RPMI7951 (cell line): ENCODE measurements around the gene GDF2. TPM values are rescaled to one million over a fixed set of nuclear protein-coding genes. Genes with fewer than 3 reads are reported as not detected.

Experiments used
- DNase-seq: peaks from one replicate; pipeline ENCODE4 v3.0.0-alpha.2; 2012; ENCODE audit warnings: low read depth
- total RNA-seq: library from RNA; depleted of rRNA; stranded (reverse); fragments of >200 nt; shearing (Covaris generic); gene quantifications from 2 replicates; pipeline ENCODE4 v1.2.3, GENCODE V29; 2014; rRNA removed

The GDF2 gene
- total RNA-seq, result not detected in 2 replicates

DNA sequence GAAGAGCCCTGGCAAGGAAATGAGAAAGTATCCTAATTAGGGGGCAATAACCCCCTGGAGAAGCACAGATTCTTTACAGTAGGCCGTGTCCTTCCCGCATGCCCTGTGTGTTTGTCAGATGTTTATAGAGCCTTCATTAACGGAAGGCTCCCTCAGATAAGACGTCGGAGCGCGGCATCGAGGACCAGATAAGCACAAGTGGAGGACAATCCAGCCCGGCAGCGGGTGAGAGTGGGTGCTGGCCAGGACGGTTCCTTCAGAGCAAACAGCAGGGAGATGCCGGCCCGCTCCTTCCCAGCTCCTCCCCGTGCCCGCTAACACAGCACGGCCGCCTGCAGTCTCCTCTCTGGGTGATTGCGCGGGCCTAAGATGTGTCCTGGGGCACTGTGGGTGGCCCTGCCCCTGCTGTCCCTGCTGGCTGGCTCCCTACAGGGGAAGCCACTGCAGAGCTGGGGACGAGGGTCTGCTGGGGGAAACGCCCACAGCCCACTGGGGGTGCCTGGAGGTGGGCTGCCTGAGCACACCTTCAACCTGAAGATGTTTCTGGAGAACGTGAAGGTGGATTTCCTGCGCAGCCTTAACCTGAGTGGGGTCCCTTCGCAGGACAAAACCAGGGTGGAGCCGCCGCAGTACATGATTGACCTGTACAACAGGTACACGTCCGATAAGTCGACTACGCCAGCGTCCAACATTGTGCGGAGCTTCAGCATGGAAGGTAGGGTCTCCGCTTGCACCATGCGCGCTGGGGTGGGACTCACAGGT is at the start of gene GDF2:
Gene GDF2, plus strand, starts transcription at position 155 of the 762 bp plus-strand sequence. Its CDS starts 215 bp downstream, at position 370.
- no peak for DNase-seq

- no peak for DNase-seq
These were observed 46.2 kb upstream of the GDF2 start for GRCh38 chr10:47276071-47276470.

DNA sequence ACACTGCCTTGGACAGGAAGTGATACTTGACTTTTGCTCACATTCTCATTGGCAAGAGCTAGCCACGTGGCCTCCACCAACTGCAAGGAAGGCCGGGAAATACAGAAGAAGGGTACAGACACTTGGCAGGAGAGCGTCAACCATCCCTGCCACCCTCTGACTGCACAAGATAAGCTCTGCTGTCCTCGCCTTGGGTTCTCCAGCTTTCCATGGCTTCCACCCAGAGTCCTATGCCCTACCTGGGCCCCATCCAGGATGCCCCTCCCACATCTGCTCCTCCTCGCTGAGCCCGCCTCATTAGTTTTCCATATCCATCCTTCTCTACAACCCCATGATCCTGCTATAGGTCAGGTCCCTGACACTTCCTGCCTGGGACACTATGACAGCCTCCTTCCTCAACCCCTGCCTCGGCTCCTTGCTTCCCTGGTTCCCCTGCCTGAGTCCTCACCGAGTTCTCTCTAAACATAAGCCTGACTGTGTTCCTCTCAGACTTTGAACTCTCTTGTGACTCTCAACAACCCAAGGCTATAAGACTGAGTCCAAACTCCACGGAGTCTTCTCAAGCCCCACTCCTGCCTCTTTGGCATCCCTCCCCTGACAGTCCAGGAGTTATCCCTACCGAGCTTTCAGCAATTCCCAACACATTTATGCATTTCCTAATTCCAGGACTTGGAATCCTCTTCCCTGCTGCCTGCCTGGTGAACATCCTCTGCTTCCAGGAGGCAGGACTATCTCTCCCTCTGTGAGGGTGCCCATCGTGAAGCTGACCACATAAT is 45.5 kb upstream of the GDF2 start:
- DNase-seq, result no peak

DNA sequence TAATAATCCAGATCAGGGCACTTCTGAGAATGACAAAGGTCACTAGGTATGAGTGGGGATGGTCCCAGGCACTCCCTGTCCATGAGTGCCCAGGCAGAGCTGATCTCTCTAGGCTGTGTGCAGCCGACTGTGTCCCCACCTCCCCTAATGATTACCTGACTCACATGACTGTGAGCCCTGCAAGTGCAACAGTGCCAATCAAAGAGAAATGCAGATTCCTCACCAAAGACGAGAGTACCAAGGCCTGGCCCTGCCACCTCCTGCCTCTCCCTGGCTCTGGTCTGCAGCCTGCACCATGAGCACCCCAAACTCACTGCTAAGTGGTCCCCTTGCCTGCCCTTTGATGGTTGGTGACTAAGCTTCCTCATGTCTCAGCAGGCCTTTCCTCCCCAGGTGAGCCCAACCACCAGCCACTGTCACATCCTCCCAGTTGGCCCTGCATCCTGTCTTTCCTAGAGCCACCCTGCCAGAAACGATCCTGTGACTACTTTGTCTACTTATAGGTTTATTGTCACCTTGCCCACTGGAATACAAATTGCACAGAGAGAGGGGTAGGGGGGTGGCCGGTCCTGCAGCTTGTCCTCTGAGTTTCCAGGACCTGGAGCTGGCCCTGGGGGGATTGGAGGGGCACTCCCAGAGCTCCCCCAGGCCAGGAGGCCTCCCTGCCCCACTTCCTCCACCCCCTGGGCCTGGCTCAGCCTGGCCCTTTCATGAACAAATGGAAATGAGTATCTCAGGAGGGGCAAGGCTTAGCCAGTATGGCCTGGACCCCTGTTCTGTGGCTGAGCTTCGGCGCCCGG is 44.7 kb upstream of the GDF2 start:
- DNase-seq, result no peak

GRCh38 chr10:47278152-47278473 is 44.1 kb upstream of the GDF2 start:
- no peak for DNase-seq

DNA sequence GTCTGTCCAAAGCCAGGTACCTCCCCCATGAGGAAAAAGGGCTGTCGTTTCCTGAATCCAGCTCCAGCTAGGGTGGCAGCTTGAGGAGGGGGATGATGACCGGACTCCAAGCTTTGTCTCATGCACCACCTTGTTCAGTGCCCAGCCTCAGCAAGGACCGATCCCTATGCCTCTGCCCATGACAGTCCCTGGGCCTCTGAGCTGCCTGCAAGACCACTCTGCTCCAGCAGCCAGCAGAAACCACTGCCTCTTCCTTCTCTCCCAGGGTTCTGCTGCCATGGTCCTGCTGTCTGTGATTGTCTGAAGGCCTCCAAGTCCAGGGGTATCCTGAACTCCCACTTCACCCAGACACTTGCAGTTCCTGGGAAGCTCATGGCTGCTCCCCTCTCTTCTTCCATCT is 43.5 kb upstream of the GDF2 start:
- no peak for DNase-seq

GRCh38 chr10:47279276-47279675 is 43.0 kb upstream of the GDF2 start:
- DNase-seq, result no peak

DNA sequence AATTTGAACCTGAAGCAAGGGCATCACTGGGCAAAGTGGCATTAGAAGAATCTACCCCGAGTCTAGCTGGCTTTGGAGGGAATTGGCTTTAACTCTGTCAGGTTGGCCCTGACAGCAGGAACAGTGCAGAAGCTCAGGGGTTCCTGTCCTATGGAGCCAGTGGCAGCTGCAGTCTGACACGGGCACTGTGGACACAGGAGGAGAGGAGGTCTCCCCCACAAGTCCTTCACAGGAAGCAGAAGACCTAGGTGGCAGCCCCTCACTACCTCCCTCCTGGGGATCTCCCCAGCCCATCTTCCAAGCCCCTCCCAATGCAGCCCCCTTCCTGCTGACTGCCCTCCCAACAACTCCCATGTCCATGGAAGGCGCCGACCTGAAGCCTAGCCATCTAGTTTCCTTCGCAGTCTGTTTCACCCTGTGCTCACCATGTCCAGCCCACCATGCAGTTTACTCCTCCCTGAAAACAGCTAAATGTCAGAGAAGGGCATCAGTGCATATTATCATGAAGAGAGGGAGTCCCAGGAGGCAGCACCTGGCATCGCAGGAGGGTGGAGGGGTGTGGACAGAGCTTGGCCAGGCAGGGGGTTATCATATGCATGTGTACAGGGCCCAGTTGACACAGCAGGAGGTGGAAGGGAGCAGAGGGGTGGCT is 40.1 kb upstream of the GDF2 start:
- DNase-seq, result no peak

- DNase-seq, result no peak
These were observed 39.6 kb upstream of the GDF2 start for GRCh38 chr10:47282657-47283018.

- no peak for DNase-seq
These were observed 39.1 kb upstream of the GDF2 start for GRCh38 chr10:47283101-47283630.

DNA sequence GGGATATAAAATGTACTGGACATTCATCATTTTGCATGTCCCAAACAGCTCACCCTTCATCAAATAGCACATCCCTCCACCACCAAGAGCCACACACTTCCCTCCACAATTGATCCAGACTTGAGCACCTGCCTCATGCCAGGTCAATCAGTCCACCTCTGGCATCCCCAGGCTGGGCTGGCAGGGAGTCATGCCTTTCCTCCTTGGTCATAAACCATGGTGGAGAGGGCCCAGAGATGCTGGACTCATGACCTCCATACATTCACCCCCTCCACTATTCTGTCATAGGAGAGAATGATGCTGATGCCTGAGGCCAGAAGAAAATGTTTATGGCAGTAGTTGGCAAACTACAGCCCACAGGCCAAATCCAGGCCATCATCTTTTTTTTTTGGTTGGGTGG is 38.4 kb upstream of the GDF2 start:
- no peak for DNase-seq

- DNase-seq, result no peak
These were observed 36.7 kb upstream of the GDF2 start for GRCh38 chr10:47285381-47286115.

- DNase-seq, result no peak
These were observed 36.1 kb upstream of the GDF2 start for GRCh38 chr10:47286116-47286505.

DNA sequence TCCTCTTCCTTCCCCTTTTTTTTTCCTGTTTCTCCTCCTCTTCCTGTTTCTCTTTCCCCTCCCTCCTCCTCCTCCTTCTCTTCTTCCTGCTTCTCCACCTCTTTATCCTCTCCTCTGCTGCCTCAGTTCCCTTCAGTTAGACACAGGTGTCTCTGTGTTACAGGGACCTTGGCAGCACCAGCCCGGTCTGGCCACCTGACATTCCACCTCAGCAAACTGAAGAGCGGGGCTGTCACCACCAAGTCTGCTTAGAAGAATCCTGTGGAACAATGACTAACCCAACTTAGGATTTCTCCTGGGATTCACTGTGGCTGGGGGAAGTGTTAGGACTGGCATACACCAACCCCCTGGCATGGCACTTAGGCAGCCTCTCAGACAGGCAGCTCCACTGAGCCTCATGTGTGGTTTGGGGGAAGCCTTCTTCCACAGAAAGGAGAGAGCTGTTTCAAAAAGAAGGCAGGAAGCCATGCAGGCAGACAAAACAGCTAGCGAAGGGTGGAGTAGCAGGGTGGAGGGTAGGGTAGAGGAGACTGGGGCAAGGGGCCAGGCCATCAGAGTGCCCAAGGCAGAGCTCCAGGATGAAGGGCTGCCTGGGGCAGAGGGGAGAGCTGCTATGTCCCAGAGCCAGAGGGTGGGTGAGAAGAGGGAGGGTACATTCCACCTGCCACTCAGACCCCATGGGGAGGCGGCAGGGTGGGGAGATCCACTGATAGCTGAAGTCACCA is 35.5 kb upstream of the GDF2 start:
- DNase-seq, result no peak

DNA sequence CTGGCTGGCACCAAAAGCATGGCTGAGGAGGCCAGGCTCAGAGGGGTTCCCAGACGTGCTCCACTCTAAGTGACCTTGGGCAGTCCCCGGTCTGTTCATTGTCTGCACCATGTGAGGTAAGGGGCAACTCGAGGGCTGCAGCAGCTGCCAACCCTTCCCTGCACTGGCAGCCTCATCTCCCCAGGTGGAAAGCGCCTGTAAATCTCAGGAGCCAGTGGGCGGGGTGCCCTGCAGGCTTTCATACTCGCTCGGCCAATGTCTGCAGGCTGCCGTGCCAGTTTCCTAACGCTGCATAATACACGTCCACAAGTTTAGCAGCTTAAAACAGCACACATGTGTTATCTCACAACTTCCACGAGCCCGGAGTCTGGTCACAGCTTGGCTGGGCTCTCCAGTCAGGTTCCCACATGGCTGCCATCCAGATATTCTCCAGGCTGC is 34.9 kb upstream of the GDF2 start:
- no peak for DNase-seq

DNA sequence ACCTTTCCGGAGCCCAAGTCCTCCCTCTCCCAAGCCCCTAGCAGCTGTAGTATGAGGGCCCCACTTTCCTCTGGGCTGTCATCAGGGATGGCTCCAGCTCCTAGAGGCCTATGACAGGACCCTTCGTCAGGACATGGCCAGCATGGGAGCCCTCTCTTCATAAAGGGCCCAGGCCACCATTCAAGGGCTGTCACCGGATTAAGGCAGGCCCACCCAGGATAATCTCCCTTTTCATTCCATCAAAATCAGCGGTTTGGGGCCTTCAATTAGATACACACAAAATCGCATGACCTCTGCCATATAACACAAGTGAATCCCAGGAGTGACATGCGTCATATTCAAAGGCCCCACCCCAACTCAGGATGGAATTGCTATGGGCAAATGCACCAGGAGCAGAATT is 34.4 kb upstream of the GDF2 start:
- no peak for DNase-seq

- no peak for DNase-seq
These were observed 34.0 kb upstream of the GDF2 start for GRCh38 chr10:47288236-47288635.

- DNase-seq, result no peak
These were observed 33.2 kb upstream of the GDF2 start for GRCh38 chr10:47288916-47289495.

- DNase-seq, result no peak
These were observed 32.3 kb upstream of the GDF2 start for GRCh38 chr10:47289921-47290320.

DNA sequence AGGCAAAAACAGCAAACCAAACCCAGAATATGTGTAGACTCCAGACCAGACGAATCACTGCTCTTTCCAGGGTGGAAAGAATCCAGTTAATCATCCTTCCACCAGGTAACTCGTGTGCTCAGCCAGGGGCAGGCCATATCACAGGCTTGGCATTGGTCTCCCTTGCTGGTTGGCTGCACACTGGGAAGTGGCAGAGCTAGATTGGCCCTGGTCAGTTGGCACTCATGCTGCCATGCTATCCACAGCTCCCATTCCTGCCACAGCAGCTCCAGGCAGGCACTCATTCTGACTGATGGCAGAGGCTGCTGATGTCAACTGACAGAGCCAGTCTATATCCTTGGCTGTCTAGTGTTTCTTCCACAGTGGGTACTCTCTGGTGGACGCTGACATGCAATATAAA is 31.9 kb upstream of the GDF2 start:
- no peak for DNase-seq
